Measurements from ENCODE around the gene PTDSS2. TPM values are rescaled to one million over a fixed set of nuclear protein-coding genes. Genes with fewer than 3 reads are reported as not detected.

Gene PTDSS2
- total and polyA plus RNA-seq, 2 experiments from 2014 or later, result 22.7 to 145 TPM

- peaks cover 13% of the 10 kb centered on the region for H3K9me3 Mint-ChIP-seq
Observed at GRCh38 chr11:433111-433510, 17.0 kb upstream of the PTDSS2 start.

More at GRCh38 chr11:433111-433510, 17.0 kb upstream of the PTDSS2 start:
- no peaks in the 10 kb centered on the region for H3K27me3 ChIP-seq (ENCODE audit: insufficient read depth)
- no peak for ATAC-seq
- H3K4me3 ChIP-seq, result no peak overlapping the region
- no peaks in the 10 kb centered on the region for H3K36me3 ChIP-seq (ENCODE audit: insufficient read depth)
- Mint-ChIP-seq H3K36me3 (ENCODE audit: low read depth) (peaks cover 12% of the 10 kb centered on the region), H3K4me1 (peaks cover 3% of the 10 kb centered on the region; the same call in 1 of the 3 replicates), H3K27ac (no peak overlapping the region), H3K27me3 (ENCODE audit: insufficient read depth, low read depth, poor library complexity) (peaks cover 6% of the 10 kb centered on the region), H3K4me3 (no peak overlapping the region)
- 0 out of 2 replicates have a peak, but pooled peaks cover 2% of the 10 kb centered on the region for H3F3A ChIP-seq (replicated peaks; ENCODE audit: low read depth)
- TF ChIP-seq NANOG (IDR thresholded peaks at IDR 0.05; ENCODE audit: borderline replicate concordance) (no peak), ZNF114 (CRISPR knock-in tag; IDR thresholded peaks at IDR 0.05) (no peak), JUNB (IDR thresholded peaks at IDR 0.05; ENCODE audit: unreplicated experiment) (no peak), CREB1 (CRISPR knock-in tag; IDR thresholded peaks at IDR 0.05; ENCODE audit: low read depth) (no peak), ZNF462 (CRISPR knock-in tag; IDR thresholded peaks at IDR 0.05) (no peak), CTCF (conservative IDR thresholded peaks at IDR 0.05; ENCODE audit: low read depth in 2 of 2) (no peak), POLR2AphosphoS5 (IDR thresholded peaks at IDR 0.05; ENCODE audit: low read depth) (no peak), EZH2phosphoT487 (IDR thresholded peaks at IDR 0.05; ENCODE audit: unreplicated experiment) (no peak), STAT1 (IDR thresholded peaks at IDR 0.05; ENCODE audit: unreplicated experiment) (no peak), EZH2 (IDR thresholded peaks at IDR 0.05; ENCODE audit: low read depth, unreplicated experiment) (no peak), REST (IDR thresholded peaks at IDR 0.05; ENCODE audit: unreplicated experiment) (no peak), ETS1 (IDR thresholded peaks at IDR 0.05) (no peak), ZNF331 (CRISPR knock-in tag; IDR thresholded peaks at IDR 0.05; ENCODE audit: low read depth) (no peak)
- H4K20me1 ChIP-seq (replicated peaks; ENCODE audit: insufficient read depth), result no peaks in the 10 kb centered on the region
- H3K4me2 ChIP-seq, result no peak overlapping the region
- no peaks in the 10 kb centered on the region for H3K9me2 ChIP-seq (ENCODE audit: insufficient read depth)
- no peak overlapping the region for H3K27ac ChIP-seq (ENCODE audit: low read depth)
- H3K79me2 ChIP-seq (replicated peaks; ENCODE audit: insufficient read depth), result no peaks in the 10 kb centered on the region
- no peaks in the 10 kb centered on the region for H3K4me1 ChIP-seq (ENCODE audit: insufficient read depth)
- no peak overlapping the region for H2AFZ ChIP-seq
- no peak for DNase-seq (ENCODE audit: low spot score)

Measured in GM23338 (cell line).